Ovary (tissue), 3 donors: ENCODE data around the gene CIROP.

Source experiments
- CTCF ChIP-seq, 3 donors: fragments of 450-650 bp in 2 of 3; fragments of 200-600 bp in 1 of 3; IDR thresholded peaks; one replicate each; pipeline versions ENCODE4 v1.5.1 to v1.8.0; 2016 to 2022; ENCODE audit warnings: antibody characterized with exemption in 3 of 3, mild to moderate bottlenecking in 1 of 3
- EP300 ChIP-seq: sonication (generic); formaldehyde crosslinking; IDR thresholded peaks from one replicate; pipeline ENCODE4 v1.6.1; 2017; ENCODE audit warnings: antibody characterized with exemption
- POLR2A ChIP-seq: fragments of 450-650 bp; IDR thresholded peaks from one replicate; pipeline ENCODE4 v1.6.1; 2017; ENCODE audit warnings: antibody characterized with exemption, mild to moderate bottlenecking, moderate library complexity
- donor health status: DM: no; HTN: no; CAD: no.

- TF ChIP-seq CTCF (IDR thresholded peaks at IDR 0.05) (no peak), POLR2A (no peak), EP300 (no peak)
Observed at GRCh38 chr14:23130871-23131270, 26.1 kb upstream of the CIROP start.
